ENCODE results near the gene SLC4A8. TPM values are rescaled to one million over a fixed set of nuclear protein-coding genes. Genes with fewer than 3 reads are reported as not detected.
A peak's percentile ranks its signal among the peaks of the same experiment; 100 is the strongest.

Gene SLC4A8
- total and polyA plus RNA-seq, 4 donors: 1.1 to 12.2 (median 3.0) TPM

DNA sequence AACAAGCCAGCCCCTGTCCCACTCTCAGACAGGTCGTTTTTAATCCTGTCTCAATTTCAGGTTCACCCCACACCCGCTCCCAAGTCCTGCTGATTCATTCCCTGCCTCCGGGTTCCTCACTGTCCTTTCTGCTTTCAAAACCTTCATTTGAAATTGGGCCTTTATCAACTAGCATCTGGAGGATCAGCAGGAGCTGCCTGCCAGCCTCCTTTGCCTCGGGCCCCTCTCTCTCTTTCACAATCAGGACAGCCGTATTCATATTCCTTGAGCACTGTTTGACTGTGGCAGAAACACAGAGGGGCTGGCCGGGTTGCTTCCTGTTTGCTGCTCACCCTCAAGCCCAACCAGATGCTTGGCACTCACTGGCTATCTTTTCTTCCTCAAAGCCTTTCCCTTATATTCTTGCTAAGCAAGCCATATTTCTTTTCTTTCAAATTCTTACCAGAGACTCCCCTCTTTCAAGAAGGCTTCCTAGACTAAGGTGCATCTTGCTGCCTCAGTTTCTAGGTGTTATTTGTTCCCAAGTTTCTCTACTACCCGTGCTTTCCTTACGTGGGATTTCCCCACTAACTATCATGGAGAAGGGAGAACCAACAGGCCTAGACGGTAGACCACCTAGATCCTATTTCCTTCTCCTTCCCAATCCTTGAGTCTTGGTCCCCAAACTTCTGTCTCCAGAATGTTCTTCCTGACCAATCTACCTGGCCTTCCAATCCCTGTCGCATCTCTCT, 36.4 kb upstream of the SLC4A8 start:
- Histone ChIP-seq H3K27ac (ENCODE audit: low read depth in 1 of 2, low read length in 1 of 2) (no peak overlapping the region), H3K4me1 (ENCODE audit: control insufficient read depth in 5 of 5, insufficient read depth in 5 of 5, low read length in 5 of 5) (peaks cover 0 to 27% (median 9%) of the 10 kb centered on the region in 5 donors), H3K9ac (ENCODE audit: insufficient read depth in 1 of 2, low read length in 2 of 2) (peak overlapping the region in 1 of 2 donors; percentile 42), H3K27me3 (ENCODE audit: control insufficient read depth in 3 of 3, insufficient read depth in 3 of 3, low read length in 2 of 3) (peaks cover 0 to 13% (median 10%) of the 10 kb centered on the region in 3 donors), H3K4me3 (no peak overlapping the region), H3K36me3 (ENCODE audit: control insufficient read depth in 4 of 4, insufficient read depth in 4 of 4, low read length in 4 of 4) (no peaks in the 10 kb centered on the region), H3K9me3 (ENCODE audit: control insufficient read depth in 4 of 4, insufficient read depth in 3 of 4, low read length in 3 of 4) (no peaks in the 10 kb centered on the region)
- DNase-seq: peak; percentile 50 to 66 (median 51)
- 44 to 54% methylated on average over 10 of the region's 10 CpGs for WGBS, 2 donors
- TF ChIP-seq, protein P1, sequence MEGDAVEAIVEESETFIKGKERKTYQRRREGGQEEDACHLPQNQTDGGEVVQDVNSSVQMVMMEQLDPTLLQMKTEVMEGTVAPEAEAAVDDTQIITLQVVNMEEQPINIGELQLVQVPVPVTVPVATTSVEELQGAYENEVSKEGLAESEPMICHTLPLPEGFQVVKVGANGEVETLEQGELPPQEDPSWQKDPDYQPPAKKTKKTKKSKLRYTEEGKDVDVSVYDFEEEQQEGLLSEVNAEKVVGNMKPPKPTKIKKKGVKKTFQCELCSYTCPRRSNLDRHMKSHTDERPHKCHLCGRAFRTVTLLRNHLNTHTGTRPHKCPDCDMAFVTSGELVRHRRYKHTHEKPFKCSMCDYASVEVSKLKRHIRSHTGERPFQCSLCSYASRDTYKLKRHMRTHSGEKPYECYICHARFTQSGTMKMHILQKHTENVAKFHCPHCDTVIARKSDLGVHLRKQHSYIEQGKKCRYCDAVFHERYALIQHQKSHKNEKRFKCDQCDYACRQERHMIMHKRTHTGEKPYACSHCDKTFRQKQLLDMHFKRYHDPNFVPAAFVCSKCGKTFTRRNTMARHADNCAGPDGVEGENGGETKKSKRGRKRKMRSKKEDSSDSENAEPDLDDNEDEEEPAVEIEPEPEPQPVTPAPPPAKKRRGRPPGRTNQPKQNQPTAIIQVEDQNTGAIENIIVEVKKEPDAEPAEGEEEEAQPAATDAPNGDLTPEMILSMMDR (IDR thresholded peaks at IDR 0.05; ENCODE audit: control extremely low read depth, extremely low read depth): no peak
- no peak for ATAC-seq (ENCODE audit: insufficient read depth, low FRiP score)

DNA sequence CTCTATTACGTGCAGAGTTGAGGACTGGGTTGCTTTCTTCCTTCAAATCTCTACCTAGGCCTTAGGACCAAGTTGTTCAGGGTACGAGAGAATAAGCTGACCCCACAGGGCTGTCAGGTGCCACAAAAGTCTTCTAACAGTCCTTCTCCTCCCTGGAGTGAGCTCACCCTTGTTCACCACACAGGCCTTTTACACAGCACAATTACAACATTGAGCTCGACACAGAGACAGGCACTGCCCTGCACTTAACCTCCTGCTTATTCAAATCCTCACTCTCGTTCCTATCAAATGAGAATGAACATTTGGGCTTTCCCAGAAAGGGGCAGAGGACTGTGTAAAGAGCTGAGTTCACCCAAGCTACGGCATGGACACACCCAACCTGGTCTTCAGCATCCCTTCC, 35.8 kb upstream of the SLC4A8 start:
- no peak for DNase-seq
- no peak for ATAC-seq (ENCODE audit: insufficient read depth, low FRiP score)
- WGBS, 2 donors: 92 to 93% methylated on average over 5 of the region's 5 CpGs
- Histone ChIP-seq H3K4me1 (ENCODE audit: control insufficient read depth in 5 of 5, insufficient read depth in 5 of 5, low read length in 5 of 5) (peaks cover 0 to 27% (median 9%) of the 10 kb centered on the region in 5 donors), H3K27ac (ENCODE audit: low read depth in 1 of 2, low read length in 1 of 2) (no peak overlapping the region), H3K36me3 (ENCODE audit: control insufficient read depth in 4 of 4, insufficient read depth in 4 of 4, low read length in 4 of 4) (no peaks in the 10 kb centered on the region), H3K9me3 (ENCODE audit: control insufficient read depth in 4 of 4, insufficient read depth in 3 of 4, low read length in 3 of 4) (no peaks in the 10 kb centered on the region), H3K4me3 (no peak overlapping the region), H3K27me3 (ENCODE audit: control insufficient read depth in 3 of 3, insufficient read depth in 3 of 3, low read length in 2 of 3) (peaks cover 0 to 14% (median 13%) of the 10 kb centered on the region in 3 donors), H3K9ac (ENCODE audit: insufficient read depth in 1 of 2, low read length in 2 of 2) (no peak overlapping the region)
- TF ChIP-seq, protein P1 (IDR thresholded peaks at IDR 0.05; ENCODE audit: control extremely low read depth, extremely low read depth): no peak

DNA sequence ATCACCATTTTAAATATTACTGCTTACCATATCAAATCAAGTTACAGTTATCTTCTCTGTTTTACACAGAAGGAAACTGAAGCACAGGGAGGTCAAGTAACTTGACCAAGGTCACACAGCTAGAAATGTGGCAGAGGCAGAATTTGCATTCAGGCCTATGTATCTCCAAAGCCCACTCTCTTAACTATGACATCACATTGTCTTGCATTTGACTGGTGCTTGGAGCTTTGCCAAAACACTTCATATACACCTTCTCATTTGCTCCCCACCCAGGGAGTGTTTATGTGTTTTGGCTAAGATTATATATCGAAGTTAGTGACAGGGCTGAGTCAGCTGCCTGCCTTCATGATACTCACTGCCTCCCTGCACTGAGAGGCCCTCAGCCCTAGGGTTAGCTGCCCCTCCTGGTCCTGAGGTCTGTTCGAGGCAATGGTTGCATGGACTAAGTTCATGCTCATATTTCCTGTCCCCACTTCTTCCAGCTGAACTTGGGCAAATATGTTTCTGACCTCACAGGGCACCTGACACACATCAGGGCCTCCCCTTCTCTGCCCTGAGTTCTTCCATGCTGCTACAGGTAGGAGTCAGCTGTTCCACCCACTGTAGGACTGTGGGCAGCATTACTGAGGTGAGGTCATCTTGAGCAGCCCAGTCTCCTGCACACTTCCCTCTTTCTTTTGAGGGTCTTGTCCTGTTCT, 35.2 kb upstream of the SLC4A8 start:
- Histone ChIP-seq H3K27ac (ENCODE audit: low read depth in 1 of 2, low read length in 1 of 2) (peak overlapping the region in 1 of 2 donors; percentile 17), H3K9me3 (ENCODE audit: control insufficient read depth in 4 of 4, insufficient read depth in 3 of 4, low read length in 3 of 4) (no peaks in the 10 kb centered on the region), H3K4me3 (no peak overlapping the region), H3K27me3 (ENCODE audit: control insufficient read depth in 3 of 3, insufficient read depth in 3 of 3, low read length in 2 of 3) (peaks cover 0 to 14% (median 13%) of the 10 kb centered on the region in 3 donors), H3K36me3 (ENCODE audit: control insufficient read depth in 4 of 4, insufficient read depth in 4 of 4, low read length in 4 of 4) (no peaks in the 10 kb centered on the region), H3K4me1 (ENCODE audit: control insufficient read depth in 5 of 5, insufficient read depth in 5 of 5, low read length in 5 of 5) (peaks cover 0 to 27% (median 13%) of the 10 kb centered on the region in 5 donors), H3K9ac (ENCODE audit: insufficient read depth in 1 of 2, low read length in 2 of 2) (no peak overlapping the region)
- DNase-seq (peak; percentile 37 to 61 (median 55)), ATAC-seq (ENCODE audit: insufficient read depth, low FRiP score) (no peak)
- TF ChIP-seq, protein P1 (IDR thresholded peaks at IDR 0.05; ENCODE audit: control extremely low read depth, extremely low read depth): no peak
- 65 to 83% methylated on average over 2 of the region's 2 CpGs for WGBS, 2 donors

Measured in lung (tissue), 12 donors.